ENCODE results near the gene CCDC141. TPM values are rescaled to one million over a fixed set of nuclear protein-coding genes. Genes with fewer than 3 reads are reported as not detected.
"Not testable (repeated sequence)": the region's sequence is repeated elsewhere in the genome, so short reads cannot be mapped to it uniquely, and the experiment has no call there.

The CCDC141 gene
- total and polyA plus RNA-seq, 12 donors = 0.34 to 42.1 (median 1.4) TPM

DNA sequence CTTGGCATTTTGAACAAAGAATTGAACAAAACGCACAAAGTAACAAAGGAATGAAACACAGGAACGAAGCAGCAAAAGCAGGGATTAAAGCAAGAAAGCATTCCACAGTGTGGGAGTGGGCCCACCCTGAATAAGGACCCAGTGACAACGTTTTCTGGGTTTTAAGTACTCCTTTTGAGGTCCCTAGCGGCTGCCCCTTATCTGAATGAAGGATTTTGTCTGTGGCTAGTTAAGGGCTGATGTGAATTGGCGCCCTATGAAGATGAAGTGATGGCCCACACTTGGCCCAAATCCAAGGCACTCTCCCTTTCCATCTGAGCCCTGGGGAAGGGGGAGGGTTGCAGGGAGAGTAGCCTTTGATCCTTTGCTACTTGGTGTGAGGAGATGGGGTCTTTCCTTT is 7.8 kb upstream of the CCDC141 start:
- H3K27ac ChIP-seq = no peak overlapping the region
- WGBS, 4 donors = 81 to 88% (median 85%) methylated on average over 5 of the region's 5 CpGs
- TF ChIP-seq POLR2A (IDR thresholded peaks at IDR 0.05) = no peak
- TF ChIP-seq, protein P1, sequence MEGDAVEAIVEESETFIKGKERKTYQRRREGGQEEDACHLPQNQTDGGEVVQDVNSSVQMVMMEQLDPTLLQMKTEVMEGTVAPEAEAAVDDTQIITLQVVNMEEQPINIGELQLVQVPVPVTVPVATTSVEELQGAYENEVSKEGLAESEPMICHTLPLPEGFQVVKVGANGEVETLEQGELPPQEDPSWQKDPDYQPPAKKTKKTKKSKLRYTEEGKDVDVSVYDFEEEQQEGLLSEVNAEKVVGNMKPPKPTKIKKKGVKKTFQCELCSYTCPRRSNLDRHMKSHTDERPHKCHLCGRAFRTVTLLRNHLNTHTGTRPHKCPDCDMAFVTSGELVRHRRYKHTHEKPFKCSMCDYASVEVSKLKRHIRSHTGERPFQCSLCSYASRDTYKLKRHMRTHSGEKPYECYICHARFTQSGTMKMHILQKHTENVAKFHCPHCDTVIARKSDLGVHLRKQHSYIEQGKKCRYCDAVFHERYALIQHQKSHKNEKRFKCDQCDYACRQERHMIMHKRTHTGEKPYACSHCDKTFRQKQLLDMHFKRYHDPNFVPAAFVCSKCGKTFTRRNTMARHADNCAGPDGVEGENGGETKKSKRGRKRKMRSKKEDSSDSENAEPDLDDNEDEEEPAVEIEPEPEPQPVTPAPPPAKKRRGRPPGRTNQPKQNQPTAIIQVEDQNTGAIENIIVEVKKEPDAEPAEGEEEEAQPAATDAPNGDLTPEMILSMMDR (IDR thresholded peaks at IDR 0.05) = no peak
- intact Hi-C loops (cut with DNase I) = no loop called here
- H3K4me3 ChIP-seq = no peak overlapping the region
- no peaks in the 10 kb centered on the region for H3K4me1 ChIP-seq (replicated peaks in 1 of 2)
- H3K9me3 ChIP-seq (replicated peaks in 1 of 3) = no peaks in the 10 kb centered on the region
- DNase-seq = no peak
- H3K36me3 ChIP-seq (replicated peaks in 1 of 2) = no peaks in the 10 kb centered on the region
- no peaks in the 10 kb centered on the region for H3K27me3 ChIP-seq

DNA sequence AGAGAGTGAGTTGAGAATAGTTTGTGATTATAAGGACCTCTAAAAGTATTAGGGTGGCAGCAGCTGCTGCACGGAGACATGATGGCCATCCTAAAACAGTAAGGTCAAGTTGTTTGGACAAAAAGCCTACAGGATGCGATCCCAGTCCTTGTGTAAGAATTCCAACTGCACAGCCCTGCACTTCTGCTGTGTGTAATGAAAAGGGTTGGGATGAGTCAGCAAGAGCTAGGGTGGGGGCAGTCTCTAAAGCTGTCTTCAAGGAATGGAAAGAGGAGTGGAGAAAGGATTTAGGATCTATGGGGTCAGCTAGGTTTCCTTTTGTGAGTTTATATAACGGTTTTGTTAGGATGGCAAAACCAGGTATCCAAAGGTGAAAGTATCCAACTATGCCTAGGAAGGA is 3.6 kb upstream of the CCDC141 start:
- WGBS, 4 donors = 68 to 88% (median 83%) methylated on average over 3 of the region's 3 CpGs
- DNase-seq; H3K27me3 ChIP-seq; intact Hi-C loops (cut with DNase I); H3K27ac ChIP-seq; H3K36me3 ChIP-seq (replicated peaks in 1 of 2); H3K9me3 ChIP-seq (replicated peaks in 1 of 3); H3K4me3 ChIP-seq: not testable (repeated sequence)
- H3K4me1 ChIP-seq (replicated peaks in 1 of 2) = peaks cover 5 to 26% of the 10 kb centered on the region in 2 donors

DNA sequence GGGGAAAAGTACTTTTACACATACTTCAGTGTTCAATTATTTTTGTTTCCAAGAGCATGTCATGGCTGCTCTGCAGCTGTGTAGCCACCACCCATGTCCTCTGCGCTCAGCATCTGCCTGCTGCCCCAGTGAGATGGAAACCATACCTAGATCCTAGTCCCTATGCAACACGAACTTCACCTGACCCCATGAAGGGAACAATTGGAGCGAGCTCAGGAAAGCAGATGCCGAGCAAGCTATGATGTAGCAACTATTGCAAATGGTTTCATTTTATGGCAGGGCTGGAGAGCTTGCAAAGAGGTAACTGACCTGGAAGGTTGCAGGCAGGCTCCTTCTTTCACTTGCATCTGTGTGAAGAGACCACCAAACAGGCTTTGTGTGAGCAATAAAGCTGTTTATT is 1.3 kb upstream of the CCDC141 start:
- no peak for TF ChIP-seq POLR2A (IDR thresholded peaks at IDR 0.05)
- TF ChIP-seq, protein P1 (IDR thresholded peaks at IDR 0.05) = no peak
- Histone ChIP-seq H3K4me3 (no peak overlapping the region), H3K27ac (no peak overlapping the region), H3K27me3 (no peaks in the 10 kb centered on the region), H3K9me3 (replicated peaks in 1 of 3) (no peaks in the 10 kb centered on the region), H3K4me1 (replicated peaks in 1 of 2) (peaks cover 5 to 26% of the 10 kb centered on the region in 2 donors), H3K36me3 (replicated peaks in 1 of 2) (no peaks in the 10 kb centered on the region)
- DNase-seq = no peak
- intact Hi-C loops (cut with DNase I) = no loop called here
- WGBS, 4 donors = 79 to 84% (median 83%) methylated on average over 4 of the region's 4 CpGs

DNA sequence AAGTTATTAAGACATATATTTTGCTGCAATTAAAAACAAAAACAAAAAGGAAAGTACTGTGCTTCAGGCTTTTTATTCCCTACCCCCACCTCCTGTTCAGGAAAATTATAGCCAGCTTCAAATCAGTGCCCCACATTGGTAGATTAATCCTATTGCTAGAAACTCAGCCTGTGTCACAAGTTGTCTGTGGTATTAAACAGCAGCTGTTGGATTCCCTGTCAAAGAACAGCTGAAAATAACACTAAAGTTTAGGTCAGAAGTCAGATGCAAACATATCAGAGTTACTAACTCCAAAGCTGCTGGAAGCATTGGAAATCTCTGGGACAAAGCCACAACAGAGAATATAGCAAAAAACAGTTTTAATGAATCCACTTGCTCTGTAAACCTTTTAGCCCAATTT is 818 bp upstream of the CCDC141 start:
- no peaks in the 10 kb centered on the region for H3K36me3 ChIP-seq (replicated peaks in 1 of 2)
- no peak overlapping the region for H3K4me3 ChIP-seq
- TF ChIP-seq POLR2A (IDR thresholded peaks at IDR 0.05) = no peak
- TF ChIP-seq, protein P1 (IDR thresholded peaks at IDR 0.05) = no peak
- no peak overlapping the region for H3K27ac ChIP-seq
- DNase-seq = no peak
- no peaks in the 10 kb centered on the region for H3K9me3 ChIP-seq (replicated peaks in 1 of 3)
- peaks cover 5 to 26% of the 10 kb centered on the region in 2 donors for H3K4me1 ChIP-seq (replicated peaks in 1 of 2)
- intact Hi-C loops (cut with DNase I) = no loop called here
- H3K27me3 ChIP-seq = no peaks in the 10 kb centered on the region

DNA sequence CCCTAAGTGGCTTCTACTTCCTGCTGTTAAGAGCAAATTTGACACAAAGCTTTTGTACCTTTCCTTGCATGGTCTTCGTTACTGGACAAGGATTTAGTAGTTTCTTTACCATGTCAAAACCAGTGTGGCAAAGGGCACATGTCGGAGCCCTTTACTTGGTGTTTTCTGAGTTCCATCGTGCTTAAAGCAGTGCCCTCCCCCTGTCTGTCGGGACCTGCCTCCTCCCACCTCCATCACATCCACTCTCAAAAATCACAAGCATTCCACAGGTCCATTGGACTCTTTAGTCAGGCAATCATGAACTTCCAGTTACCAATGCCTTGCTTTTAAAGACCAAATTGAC is 763 bp downstream of the CCDC141 start:
- intact Hi-C loops (cut with DNase I) = no loop called here
- no peak for DNase-seq
- Histone ChIP-seq H3K27me3 (no peaks in the 10 kb centered on the region), H3K9me3 (replicated peaks in 1 of 3) (no peaks in the 10 kb centered on the region), H3K4me1 (replicated peaks in 1 of 2) (peaks cover 5 to 26% of the 10 kb centered on the region in 2 donors), H3K27ac (peak overlapping the region in 1 of 5 donors; percentile 52), H3K4me3 (no peak overlapping the region), H3K36me3 (replicated peaks in 1 of 2) (no peaks in the 10 kb centered on the region)
- no peak for TF ChIP-seq POLR2A (IDR thresholded peaks at IDR 0.05)
- TF ChIP-seq, protein P1 (IDR thresholded peaks at IDR 0.05) = no peak
- 47 to 58% (median 51%) methylated on average over 4 of the region's 4 CpGs for WGBS, 4 donors
